ENCODE measurements around the gene PGD. TPM values are rescaled to one million over a fixed set of nuclear protein-coding genes. Genes with fewer than 3 reads are reported as not detected.
A peak's percentile ranks its signal among the peaks of the same experiment; 100 is the strongest.

The PGD gene
- polyA plus RNA-seq, 2 of the 4 experiments (the other 2 are of a cell fraction) = 700 to 1,758 TPM

DNA sequence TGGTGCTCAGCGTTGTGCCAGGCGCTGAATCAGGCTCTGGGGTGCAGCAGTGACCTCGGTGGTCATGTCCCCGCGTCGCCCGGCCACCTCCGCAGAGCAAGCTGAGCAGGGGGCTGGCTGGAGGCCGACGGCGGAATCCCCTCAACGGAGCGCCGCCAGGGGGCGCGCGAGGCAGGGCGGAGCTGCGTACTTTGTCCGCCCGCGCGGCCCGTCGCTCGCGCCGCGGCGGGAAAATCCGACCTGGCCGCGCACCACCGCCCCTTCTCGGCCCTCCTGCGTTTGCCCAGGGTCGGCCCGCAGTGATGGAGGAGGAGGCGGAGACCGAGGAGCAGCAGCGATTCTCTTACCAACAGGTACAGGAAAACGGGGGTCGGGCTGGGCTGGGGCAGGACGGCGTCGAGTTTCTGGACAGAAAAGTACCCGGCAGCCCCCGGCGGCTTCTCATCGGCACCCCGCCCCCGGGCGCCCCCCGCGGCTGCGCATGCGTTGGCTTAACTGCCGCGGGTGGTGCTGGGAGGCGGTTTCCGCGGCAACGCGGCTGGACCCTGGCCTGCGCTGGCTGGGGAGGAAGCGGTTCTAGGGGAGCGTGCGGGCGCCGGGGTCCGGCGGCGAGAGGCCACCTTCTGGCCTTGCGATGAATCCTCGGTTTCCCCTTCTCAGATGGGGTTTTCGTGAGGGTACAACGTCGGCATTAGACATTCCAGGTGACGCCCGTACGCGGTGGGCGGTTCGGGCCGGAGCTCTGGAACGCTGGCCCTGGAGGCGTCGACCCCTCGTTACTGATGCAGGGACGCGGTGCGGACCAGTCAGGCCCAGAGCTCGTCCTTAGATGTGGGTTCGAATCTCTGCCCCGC is 31.6 kb downstream of the PGD start, which contains the start of gene CENPS:
Gene CENPS, plus strand, starts transcription at position 218 of the 854 bp plus-strand sequence. Its CDS starts 85 bp downstream, at position 303.
- DNase-seq (ENCODE audit: low read depth in 1 of 2, low spot score in 1 of 2) (peak; percentile 80 to 82), ATAC-seq (peak; percentile 83 to 86), FAIRE-seq (no peak)
- H3K4me2 ChIP-seq = peak within 1 kb of the TSS; percentile 94
- POLR2A ChIA-PET = interaction anchor here (0.6 to 1.6 kb wide), 7 partner anchors 13 to 583 kb away, joined by 3 to 7 read pairs (median 5); partner anchors contain the start of gene PGD
- H3K9me3 ChIP-seq = no peaks in the 10 kb centered on the region
- WGBS (ENCODE audit: missing lambda C conversion rate) = 1% methylated on average over 22 of the region's 95 CpGs
- TF ChIP-seq PHF8 (IDR thresholded peaks at IDR 0.05; ENCODE audit: borderline replicate concordance, low read depth) (0 out of 2 replicates have a peak, but pooled peaks have one; percentile 25), RAD21 (conservative IDR thresholded peaks at IDR 0.05 in 1 of 2, IDR thresholded peaks at IDR 0.05 in 1 of 2) (peak; percentile 42 to 62; a peak in 4 of 5 replicates), ZC3H11A (IDR thresholded peaks at IDR 0.05) (no peak), HDAC2 (IDR thresholded peaks at IDR 0.05) (no peak), POLR2A (IDR thresholded peaks at IDR 0.05; ENCODE audit: low read length) (peak; percentile 47), JUN (IDR thresholded peaks at IDR 0.05) (peak in 1 of 2 experiments; percentile 82; a peak in 3 of 5 replicates), SMC3 (IDR thresholded peaks at IDR 0.05) (peak; percentile 85), KDM5A (IDR thresholded peaks at IDR 0.05) (peak; percentile 84), FOSB (CRISPR knock-in tag; IDR thresholded peaks at IDR 0.05) (no peak), JUNB (IDR thresholded peaks at IDR 0.05) (no peak), EHMT2 (IDR thresholded peaks at IDR 0.05; ENCODE audit: low read depth) (no peak)
- TF ChIP-seq, protein P1, sequence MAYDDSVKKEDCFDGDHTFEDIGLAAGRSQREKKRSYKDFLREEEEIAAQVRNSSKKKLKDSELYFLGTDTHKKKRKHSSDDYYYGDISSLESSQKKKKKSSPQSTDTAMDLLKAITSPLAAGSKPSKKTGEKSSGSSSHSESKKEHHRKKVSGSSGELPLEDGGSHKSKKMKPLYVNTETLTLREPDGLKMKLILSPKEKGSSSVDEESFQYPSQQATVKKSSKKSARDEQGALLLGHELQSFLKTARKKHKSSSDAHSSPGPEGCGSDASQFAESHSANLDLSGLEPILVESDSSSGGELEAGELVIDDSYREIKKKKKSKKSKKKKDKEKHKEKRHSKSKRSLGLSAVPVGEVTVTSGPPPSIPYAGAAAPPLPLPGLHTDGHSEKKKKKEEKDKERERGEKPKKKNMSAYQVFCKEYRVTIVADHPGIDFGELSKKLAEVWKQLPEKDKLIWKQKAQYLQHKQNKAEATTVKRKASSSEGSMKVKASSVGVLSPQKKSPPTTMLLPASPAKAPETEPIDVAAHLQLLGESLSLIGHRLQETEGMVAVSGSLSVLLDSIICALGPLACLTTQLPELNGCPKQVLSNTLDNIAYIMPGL (CRISPR knock-in tag; IDR thresholded peaks at IDR 0.05; ENCODE audit: borderline replicate concordance) = peak; percentile 23; the same call in 1 of the 2 replicates
- TF ChIP-seq, protein P2, sequence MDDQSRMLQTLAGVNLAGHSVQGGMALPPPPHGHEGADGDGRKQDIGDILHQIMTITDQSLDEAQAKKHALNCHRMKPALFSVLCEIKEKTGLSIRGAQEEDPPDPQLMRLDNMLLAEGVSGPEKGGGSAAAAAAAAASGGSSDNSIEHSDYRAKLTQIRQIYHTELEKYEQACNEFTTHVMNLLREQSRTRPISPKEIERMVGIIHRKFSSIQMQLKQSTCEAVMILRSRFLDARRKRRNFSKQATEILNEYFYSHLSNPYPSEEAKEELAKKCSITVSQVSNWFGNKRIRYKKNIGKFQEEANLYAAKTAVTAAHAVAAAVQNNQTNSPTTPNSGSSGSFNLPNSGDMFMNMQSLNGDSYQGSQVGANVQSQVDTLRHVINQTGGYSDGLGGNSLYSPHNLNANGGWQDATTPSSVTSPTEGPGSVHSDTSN (IDR thresholded peaks at IDR 0.05) = peak; percentile 13; the same call in 1 of the 2 replicates
- TF ChIP-seq, protein P3, sequence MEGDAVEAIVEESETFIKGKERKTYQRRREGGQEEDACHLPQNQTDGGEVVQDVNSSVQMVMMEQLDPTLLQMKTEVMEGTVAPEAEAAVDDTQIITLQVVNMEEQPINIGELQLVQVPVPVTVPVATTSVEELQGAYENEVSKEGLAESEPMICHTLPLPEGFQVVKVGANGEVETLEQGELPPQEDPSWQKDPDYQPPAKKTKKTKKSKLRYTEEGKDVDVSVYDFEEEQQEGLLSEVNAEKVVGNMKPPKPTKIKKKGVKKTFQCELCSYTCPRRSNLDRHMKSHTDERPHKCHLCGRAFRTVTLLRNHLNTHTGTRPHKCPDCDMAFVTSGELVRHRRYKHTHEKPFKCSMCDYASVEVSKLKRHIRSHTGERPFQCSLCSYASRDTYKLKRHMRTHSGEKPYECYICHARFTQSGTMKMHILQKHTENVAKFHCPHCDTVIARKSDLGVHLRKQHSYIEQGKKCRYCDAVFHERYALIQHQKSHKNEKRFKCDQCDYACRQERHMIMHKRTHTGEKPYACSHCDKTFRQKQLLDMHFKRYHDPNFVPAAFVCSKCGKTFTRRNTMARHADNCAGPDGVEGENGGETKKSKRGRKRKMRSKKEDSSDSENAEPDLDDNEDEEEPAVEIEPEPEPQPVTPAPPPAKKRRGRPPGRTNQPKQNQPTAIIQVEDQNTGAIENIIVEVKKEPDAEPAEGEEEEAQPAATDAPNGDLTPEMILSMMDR (IDR thresholded peaks at IDR 0.05) = peak; percentile 79
- TF ChIP-seq, protein P4, sequence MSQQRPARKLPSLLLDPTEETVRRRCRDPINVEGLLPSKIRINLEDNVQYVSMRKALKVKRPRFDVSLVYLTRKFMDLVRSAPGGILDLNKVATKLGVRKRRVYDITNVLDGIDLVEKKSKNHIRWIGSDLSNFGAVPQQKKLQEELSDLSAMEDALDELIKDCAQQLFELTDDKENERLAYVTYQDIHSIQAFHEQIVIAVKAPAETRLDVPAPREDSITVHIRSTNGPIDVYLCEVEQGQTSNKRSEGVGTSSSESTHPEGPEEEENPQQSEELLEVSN (IDR thresholded peaks at IDR 0.05; ENCODE audit: borderline replicate concordance, low read depth) = peak; percentile 99
- TF ChIP-seq, protein P5, sequence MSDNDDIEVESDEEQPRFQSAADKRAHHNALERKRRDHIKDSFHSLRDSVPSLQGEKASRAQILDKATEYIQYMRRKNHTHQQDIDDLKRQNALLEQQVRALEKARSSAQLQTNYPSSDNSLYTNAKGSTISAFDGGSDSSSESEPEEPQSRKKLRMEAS (IDR thresholded peaks at IDR 0.05) = peak; percentile 96
- peak within 1 kb of the TSS; percentile 87 for H3K4me3 ChIP-seq
- CTCF ChIA-PET = interaction anchor here (0.7 to 6.6 kb wide), 31 partner anchors 9 to 815 kb away, joined by 3 to 63 read pairs (median 4); partner anchors contain the start of genes CORT, KIF1B and PGD
- peak within 1 kb of the TSS; percentile 87 to 97 for H3K27ac ChIP-seq
- H3K4me1 ChIP-seq = peaks cover 18% of the 10 kb centered on the region

DNA sequence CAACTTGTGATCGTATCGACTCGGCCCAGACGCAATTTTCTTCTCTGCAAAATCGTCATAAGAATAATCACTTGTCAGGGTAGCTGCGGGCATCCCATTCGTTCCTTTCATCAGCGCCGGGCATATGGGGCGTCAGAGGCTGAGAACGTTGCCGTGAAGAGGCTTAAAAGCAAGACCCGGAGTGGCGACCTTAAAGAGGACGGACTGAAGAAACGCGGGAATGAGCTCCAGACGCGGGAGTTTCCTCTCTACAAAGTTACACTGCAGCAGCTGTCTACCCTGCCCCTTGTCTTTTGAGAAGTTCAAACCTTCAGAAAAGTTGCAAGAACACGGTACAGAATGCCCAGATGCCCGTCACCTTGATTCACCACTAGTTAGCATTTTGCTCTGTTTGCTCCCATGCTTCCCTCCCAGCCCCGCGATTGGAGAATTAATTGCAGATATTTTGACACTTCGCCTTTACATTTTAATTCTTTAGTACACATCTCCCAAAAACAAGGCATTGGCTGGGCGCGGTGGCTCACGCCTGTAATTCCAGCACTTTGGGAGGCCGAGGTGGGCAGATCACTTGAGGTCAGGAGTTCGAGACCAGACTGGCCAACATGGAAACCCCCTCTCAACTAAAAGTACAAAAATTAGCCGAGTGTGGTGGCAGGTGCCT is 32.3 kb downstream of the PGD start:
- Histone ChIP-seq H3K27ac (peak overlapping the region; percentile 87 to 97), H3K4me2 (peak overlapping the region; percentile 87), H3K9me3 (no peaks in the 10 kb centered on the region), H3K4me1 (peaks cover 18% of the 10 kb centered on the region), H3K4me3 (peak overlapping the region; percentile 87)
- ChIA-PET POLR2A (interaction anchor here (0.8 to 1.6 kb wide), 3 partner anchors 33 to 63 kb away, joined by 3 to 6 read pairs (median 3); partner anchors contain the start of gene PGD), CTCF (interaction anchor here (0.7 to 6.6 kb wide), 14 partner anchors 8 to 237 kb away, joined by 3 to 63 read pairs (median 6); partner anchors contain the start of gene CORT)
- WGBS (ENCODE audit: missing lambda C conversion rate) = 40% methylated on average over 21 of the region's 30 CpGs
- FAIRE-seq = no peak
- no peak for TF ChIP-seq TFCP2L1 (CRISPR knock-in tag; IDR thresholded peaks at IDR 0.05)
- TF ChIP-seq GATA3 (IDR thresholded peaks at IDR 0.05; ENCODE audit: borderline replicate concordance) = no peak
- TF ChIP-seq HOXB5 (CRISPR knock-in tag; IDR thresholded peaks at IDR 0.05) = no peak
- no peak for TF ChIP-seq NR3C1 (IDR thresholded peaks at IDR 0.05)
- TF ChIP-seq NPAS2 (CRISPR knock-in tag; IDR thresholded peaks at IDR 0.05; ENCODE audit: borderline replicate concordance) = no peak
- peak in 1 of 2 experiments; percentile 9; a peak in 3 of 6 replicates for ATAC-seq
- no peak for DNase-seq (ENCODE audit: low read depth in 1 of 2, low spot score in 1 of 2)

All from A549 (cell line).